ENCODE data around the gene PWWP2B.
"Not testable (repeated sequence)": the region's sequence is repeated elsewhere in the genome, so short reads cannot be mapped to it uniquely, and the experiment has no call there.

PWWP2B gene

GRCh38 chr10:132380986-132381385 lies 16.0 kb upstream of the PWWP2B start:
- not testable (repeated sequence) for DNase-seq (ENCODE audit: low read depth in 1 of 2, low spot score in 1 of 2)

GRCh38 chr10:132381741-132382140 lies 15.3 kb upstream of the PWWP2B start:
- DNase-seq (ENCODE audit: low read depth in 1 of 2, low spot score in 1 of 2): no peak

GRCh38 chr10:132382231-132382922 lies 14.6 kb upstream of the PWWP2B start:
- no peak for DNase-seq (ENCODE audit: low read depth in 1 of 2, low spot score in 1 of 2)

GRCh38 chr10:132383101-132383500 lies 13.9 kb upstream of the PWWP2B start:
- DNase-seq (ENCODE audit: low read depth in 1 of 2, low spot score in 1 of 2): no peak

DNA sequence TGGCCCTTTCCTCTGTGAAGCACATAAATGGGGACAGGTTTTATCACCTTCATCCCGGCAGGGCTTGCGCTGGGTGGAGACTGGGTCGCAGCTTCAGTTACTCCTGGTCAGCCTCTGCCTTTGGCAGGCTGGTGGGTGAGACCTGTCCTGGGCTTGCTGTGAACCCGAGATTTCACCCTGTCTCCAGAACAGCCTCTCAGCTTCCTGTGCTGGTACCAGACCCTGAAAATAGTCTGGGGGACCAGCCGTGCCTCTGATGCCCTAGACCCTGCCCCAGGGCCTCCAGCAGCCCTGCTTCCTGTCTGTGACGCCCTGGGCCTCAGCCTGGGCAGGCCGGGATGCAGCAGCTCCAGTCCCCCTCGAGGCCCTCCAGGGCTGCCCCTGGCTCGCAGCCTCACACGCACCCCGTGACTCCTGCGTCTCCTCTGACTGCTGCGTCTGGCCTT lies 13.2 kb upstream of the PWWP2B start:
- DNase-seq (ENCODE audit: low read depth in 1 of 2, low spot score in 1 of 2): no peak

DNA sequence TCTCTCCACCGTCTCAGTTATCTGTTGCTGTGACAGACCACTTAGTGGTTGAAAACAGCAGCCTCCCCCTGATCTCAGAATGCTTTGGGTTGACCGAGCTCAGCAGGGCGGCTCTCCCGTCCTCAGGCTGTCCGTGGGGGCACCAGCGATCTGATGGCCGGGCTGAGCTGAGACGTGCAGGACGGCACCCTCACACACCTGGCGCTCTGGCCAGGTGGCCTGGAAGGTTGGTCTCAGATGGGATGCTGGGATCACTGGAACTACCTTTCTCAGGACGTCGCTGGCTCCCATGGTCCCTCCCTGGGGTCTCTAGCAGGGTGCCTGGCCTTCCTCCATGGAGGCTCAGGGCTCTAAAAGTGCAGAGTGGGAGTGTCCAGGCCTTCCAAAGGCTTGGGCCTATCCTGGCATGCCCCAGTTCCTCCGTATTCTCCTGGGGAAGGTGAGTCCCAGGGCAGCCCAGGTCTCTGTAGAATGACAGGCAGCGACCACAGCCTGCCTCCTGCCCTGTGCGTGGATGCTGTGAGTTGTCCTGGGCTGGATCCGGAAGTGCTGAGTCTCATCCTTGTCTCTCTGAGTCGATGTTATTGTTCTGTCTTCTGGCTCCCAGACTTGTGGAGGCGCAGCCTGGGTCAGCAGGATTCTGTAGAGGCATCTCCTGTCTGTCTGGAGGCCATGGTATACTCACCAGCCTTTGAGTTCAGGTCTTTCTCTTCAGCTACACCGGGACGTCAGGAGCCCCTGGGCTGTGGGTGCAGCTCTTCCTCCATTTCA lies 12.2 kb upstream of the PWWP2B start:
- DNase-seq (ENCODE audit: low read depth in 1 of 2, low spot score in 1 of 2): no peak

- no peak for DNase-seq (ENCODE audit: low read depth in 1 of 2, low spot score in 1 of 2)
These were observed 11.7 kb upstream of the PWWP2B start for GRCh38 chr10:132385389-132385667.

DNA sequence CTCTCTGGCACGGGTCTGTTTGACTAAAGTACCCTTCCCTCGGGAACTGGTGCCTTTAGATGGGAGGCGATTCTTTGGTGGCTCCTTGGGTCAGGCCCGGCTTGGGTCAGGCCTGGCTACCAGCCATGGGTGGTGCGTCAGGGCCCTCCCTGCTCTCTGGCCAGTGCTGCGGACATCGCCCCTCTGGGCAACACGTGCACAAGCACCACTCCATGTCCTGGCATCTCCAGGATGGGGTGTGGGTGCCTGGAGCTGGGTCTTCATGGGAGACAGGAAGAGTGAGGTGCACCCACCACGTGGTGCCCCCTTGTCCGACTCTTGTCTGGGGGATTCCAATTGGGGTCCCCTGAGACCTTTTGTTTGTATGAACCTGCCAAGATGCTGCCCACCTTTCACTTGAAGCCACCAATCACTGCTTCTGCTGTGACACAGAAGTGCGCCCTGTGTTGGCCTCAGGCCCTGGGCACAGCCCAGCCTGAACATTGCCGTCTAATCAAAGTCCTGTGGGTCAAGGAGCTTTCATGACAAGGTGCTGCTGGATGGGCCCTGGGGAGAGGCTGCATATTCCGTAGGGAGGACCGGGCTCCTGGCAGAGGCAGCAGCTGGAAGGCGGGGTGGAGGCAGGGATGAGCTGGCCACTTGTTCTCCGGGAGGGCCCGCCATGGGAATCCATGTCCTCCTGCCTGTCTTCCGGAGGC lies 11.1 kb upstream of the PWWP2B start:
- DNase-seq (ENCODE audit: low read depth in 1 of 2, low spot score in 1 of 2): no peak

DNA sequence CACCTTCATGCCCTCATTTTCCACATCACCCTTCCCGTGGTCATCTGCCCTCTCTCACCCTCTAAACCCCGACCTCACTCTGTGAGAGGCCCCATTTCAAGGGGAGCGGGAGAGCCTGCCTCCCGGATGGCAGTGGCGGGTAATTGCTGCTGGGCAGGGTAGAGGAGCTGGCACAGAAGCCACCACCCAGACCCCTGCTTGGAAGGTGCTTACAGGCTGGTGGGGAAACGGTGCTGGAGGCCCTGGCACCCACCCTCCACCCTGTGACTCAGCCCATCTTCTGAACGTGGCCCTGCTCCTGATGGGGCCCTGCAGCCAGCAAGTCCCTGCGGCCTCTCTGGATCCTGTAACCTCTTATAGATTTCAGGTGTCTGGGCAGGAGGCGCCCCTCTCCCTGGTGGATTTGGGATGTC lies 10.6 kb upstream of the PWWP2B start:
- no peak for DNase-seq (ENCODE audit: low read depth in 1 of 2, low spot score in 1 of 2)

DNA sequence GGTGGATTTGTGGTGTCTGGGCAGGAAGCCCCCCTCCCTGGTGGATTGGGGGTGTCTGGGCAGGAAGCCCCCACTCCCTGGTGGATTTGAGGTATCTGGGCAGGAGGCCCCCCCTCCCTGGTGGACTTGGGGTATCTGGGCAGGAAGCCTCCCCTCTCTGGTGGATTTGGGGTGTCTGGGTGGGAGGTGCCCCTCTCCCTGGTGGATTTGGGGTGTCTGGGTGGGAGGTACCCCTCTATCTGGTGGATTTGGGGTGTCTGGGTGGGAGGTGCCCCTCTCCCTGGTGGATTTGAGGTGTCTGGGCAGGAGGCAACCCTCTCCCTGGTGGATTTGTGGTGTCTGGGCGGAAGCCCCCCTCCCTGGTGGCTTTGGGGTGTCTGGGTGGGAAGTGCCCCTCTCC lies 10.1 kb upstream of the PWWP2B start:
- not testable (repeated sequence) for DNase-seq (ENCODE audit: low read depth in 1 of 2, low spot score in 1 of 2)

DNA sequence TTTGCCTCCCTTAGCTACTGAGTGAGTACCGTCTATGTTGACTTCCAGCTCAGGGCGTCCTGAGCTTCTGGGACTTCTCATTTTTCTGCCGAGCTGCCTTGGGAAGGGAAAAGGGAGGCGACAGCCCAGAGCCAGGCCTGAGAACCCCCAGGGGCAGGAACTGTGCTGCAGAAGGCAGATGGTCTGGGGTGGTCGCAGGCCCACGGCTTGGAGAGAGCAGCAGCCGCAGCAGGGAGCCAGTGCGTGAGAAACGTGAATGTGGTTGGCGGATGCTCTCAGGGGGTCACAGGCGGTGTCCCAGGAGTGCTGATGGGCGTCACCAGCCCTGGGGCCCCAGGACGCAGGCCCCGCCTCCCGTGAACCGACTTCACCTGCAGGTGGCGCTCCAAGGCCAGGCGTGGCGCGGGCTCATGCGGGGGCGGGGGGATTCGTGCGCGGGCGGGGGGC lies 9.2 kb upstream of the PWWP2B start:
- peak; percentile 58 to 61 for DNase-seq (ENCODE audit: low read depth in 1 of 2, low spot score in 1 of 2)

DNA sequence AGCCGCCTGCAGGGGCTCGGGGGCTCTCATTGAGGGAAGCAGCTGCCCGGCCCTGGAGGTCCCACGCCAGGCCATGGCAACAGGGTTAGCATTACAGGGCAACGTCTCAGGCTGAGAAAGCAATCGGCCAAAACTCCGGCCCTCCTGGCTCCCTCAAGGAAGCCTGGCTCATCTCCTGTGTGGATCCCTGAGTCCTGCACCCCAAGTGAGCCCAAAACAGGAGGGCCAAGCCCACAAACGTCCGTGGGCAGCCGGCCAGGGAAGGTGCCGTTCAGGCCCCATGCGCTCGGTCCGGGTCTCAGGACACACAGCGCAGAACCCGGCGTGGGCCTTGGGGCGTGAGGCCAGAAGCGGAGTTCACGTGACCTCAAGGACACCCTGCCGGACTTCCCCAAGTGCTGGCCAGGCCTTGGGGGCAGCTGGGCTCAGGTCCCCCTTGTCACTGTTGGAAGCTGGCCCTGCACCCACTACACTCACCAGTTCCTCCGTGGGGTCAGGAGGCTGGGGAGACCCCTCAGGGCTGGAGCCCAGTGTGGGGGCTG lies 8.0 kb upstream of the PWWP2B start:
- DNase-seq (ENCODE audit: low read depth in 1 of 2, low spot score in 1 of 2): no peak

DNA sequence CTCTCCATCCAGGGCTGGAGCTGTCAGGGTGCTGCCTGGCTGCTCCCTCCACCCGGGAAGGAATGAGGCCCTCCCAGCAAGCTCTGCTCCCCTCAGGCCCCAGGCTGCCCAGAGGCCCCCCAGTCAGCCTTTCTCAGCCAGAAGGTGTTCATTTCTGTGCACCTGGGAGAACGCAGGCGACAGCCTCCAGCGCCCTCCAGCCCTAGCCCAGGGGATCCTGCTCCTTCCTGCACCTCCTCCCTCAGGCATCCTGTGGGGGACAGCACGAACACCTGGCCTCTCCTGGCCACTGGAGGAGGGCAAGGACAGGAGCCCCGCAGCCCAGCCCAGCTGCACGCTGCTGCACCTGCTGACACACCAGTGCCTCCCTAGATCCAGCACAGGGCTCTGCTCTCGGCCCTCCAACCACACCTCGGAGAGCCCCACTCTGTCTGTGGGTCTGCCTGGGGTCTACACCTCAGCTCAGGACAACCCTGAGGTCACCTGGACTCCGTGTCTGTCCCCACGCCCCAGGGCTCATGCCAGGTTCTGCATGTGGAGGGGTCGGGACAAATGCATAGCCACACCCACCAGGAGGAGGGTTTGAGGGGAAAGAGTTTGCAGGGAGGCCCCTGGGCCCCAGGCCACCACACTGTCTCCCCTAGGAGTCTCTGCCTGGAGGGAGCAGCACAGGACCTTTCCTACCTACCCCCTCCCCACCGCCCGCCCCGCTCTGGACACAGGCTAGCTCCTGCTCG lies 7.4 kb upstream of the PWWP2B start:
- no peak for DNase-seq (ENCODE audit: low read depth in 1 of 2, low spot score in 1 of 2)

DNA sequence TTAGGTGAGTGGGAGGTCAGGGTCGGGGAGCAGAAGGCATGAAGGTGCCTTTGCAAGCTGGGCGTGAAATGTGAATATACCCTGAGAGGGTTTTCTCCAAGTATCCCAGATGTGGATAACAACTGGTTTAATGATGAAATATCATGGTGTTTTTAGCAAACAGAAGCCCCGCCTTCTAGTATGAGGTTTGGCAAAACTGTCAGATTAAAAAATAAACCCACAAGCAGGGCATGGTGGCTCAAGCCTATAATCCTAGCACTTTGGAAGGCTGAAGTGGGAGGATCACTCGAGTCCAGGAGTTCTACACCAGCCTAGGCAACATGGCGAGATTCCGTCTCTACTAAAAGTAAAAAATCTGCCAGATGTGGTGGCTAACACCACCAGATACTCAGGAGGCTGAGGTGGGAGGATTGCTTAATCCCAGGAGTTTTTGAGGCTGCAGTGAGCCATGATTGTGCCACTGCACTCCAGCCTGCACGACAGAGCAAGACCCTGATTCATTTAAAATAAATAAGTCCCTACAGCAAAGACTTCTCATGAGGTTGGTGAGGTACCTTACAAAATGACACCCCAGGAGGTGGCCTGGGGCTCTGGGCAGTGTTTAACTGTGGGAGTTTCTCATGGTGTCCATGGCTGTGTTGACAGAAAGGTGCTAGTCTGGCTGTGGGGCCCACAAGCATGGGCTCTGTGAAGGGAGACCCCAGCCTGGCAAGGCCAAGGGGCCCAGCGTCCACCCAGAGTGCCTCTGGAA lies 6.7 kb upstream of the PWWP2B start:
- DNase-seq (ENCODE audit: low read depth in 1 of 2, low spot score in 1 of 2): no peak

DNA sequence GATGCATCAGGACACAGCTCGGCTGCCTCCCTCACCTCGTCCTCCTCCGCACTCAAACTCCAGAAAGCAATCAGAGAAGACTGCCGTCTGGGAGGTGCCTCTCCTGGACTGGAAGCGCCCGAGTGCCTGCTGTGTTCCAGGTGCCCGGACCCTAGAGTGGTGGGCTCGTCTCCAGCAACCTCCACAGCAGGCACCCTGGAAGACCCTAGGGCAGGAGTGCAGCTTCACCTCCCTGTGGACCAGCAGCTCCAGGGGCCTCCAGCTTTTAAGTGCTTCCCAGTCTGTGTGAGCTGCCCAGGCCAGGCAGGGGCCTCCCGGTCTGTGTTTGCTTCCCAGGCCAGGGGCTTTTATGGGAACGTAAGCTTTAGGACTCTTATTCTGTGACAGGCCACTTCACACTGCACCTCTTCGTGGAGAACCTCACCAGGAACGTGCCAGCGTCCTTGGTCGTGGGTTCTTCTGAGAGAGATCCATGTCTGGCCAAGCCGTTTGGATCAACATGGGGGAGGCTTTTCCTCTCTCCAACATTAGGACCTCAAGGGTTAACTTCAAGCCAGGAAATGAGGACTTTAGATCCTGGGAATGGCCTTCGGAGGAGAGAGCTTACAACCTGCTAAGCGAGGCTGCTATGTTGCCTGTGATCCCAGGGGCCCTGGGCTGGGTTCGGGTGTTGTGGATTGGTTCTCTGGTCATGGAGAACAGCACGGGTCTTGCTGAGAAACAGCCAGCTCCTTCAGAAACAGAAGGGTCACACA lies 5.9 kb upstream of the PWWP2B start:
- no peak for DNase-seq (ENCODE audit: low read depth in 1 of 2, low spot score in 1 of 2)

- DNase-seq (ENCODE audit: low read depth in 1 of 2, low spot score in 1 of 2): no peak
These were observed 5.4 kb upstream of the PWWP2B start for GRCh38 chr10:132391676-132392020.

GRCh38 chr10:132392184-132392800 lies 4.7 kb upstream of the PWWP2B start:
- DNase-seq (ENCODE audit: low read depth in 1 of 2, low spot score in 1 of 2): no peak

DNA sequence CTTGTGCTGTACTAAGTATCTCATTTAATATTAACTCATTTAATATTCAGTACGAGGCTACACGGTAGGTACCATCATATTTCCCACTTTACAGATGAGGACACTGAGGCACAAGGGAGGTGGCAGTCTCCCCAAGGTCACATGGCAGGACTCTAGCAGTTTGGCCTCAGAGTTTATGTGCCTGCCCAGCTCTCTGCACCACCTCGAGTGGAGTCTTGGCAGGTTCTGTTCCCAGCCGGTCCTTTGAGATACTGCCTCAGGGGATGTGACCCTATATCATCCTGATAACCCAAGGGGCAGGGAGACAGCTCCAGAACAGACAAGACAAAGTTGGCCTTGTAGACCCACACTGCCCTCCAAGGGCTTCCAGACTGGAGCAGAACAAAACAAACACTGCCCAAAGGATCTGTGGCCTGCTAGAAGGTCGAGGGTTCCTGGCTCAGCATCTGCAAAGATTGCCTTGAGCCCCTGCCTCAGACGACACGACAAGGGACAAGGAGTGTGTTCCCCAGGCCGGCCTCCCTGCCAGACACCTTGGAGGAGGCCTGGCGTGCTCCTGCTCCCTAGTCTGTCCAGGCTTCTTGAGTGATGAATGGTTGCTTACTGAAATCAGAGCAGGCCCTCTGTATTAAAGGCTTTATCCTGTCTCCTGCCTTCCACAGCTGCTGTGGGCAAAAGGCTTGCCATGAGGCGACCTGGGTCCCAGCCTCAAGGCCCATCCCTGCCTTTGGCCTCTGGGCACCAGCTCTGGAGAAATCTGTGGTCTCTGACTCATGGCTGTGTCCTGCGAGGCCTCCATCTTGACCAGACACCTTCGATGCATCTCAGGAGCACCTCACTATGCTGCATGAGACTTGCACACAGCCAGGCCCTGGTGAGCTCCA lies 3.9 kb upstream of the PWWP2B start:
- DNase-seq (ENCODE audit: low read depth in 1 of 2, low spot score in 1 of 2): no peak
